Spleen (tissue), 11 donors: ENCODE data around the gene ENO2. TPM values are rescaled to one million over a fixed set of nuclear protein-coding genes. Genes with fewer than 3 reads are reported as not detected.
A peak's percentile ranks its signal among the peaks of the same experiment; 100 is the strongest.

ENCODE experiments used
- DNase-seq: peaks from one replicate; pipeline ENCODE4 v3.0.0-alpha.2; 2020
- H3K27ac ChIP-seq, 8 donors: fragments of 200-600 bp; sonication (generic) in 7 of 8; 1 replicate in 4 of 8; 2 replicates in 4 of 8; pipeline versions ENCODE4 v1.5.0 to v1.8.0; 2016 to 2021; ENCODE audit warnings: inconsistent platforms in 4 of 8, mild to moderate bottlenecking in 4 of 8, moderate library complexity in 1 of 8
- H3K27me3 ChIP-seq, 7 donors: fragments of 200-600 bp; sonication (generic) in 6 of 7; replicated peaks in 1 of 7; 1 replicate in 4 of 7; 2 replicates in 3 of 7; pipeline versions ENCODE4 v1.5.0 to v1.8.0; 2016 to 2021; ENCODE audit warnings: inconsistent platforms in 3 of 7, mild to moderate bottlenecking in 1 of 7
- H3K36me3 ChIP-seq, 6 donors: fragments of 200-600 bp; sonication (generic) in 5 of 6; 1 replicate in 4 of 6; 2 replicates in 2 of 6; pipeline versions ENCODE4 v1.5.0 to v1.8.0; 2016 to 2021; ENCODE audit warnings: inconsistent platforms in 2 of 6
- H3K4me1 ChIP-seq, 6 donors: fragments of 200-600 bp; sonication (generic) in 5 of 6; 1 replicate in 3 of 6; 2 replicates in 3 of 6; pipeline versions ENCODE4 v1.5.0 to v1.8.0; 2016 to 2021; ENCODE audit warnings: inconsistent platforms in 3 of 6
- H3K4me3 ChIP-seq, 8 donors: fragments of 200-600 bp; sonication (generic) in 7 of 8; 1 replicate in 4 of 8; 2 replicates in 4 of 8; pipeline versions ENCODE4 v1.5.0 to v1.8.0; 2016 to 2021; ENCODE audit warnings: inconsistent platforms in 4 of 8, mild to moderate bottlenecking in 4 of 8, moderate library complexity in 2 of 8
- H3K9me3 ChIP-seq, 8 donors: fragments of 200-600 bp; sonication (generic) in 7 of 8; 1 replicate in 4 of 8; 2 replicates in 4 of 8; pipeline versions ENCODE4 v1.5.0 to v1.8.0; 2016 to 2021; ENCODE audit warnings: inconsistent platforms in 4 of 8
- POLR2A ChIP-seq, 3 donors: fragments of 450-650 bp; IDR thresholded peaks; one replicate each; pipeline ENCODE4 v1.5.1; 2017; ENCODE audit warnings: antibody characterized with exemption in 3 of 3, mild to moderate bottlenecking in 1 of 3
- POLR2AphosphoS5 ChIP-seq, 3 donors: sonication (generic); formaldehyde crosslinking; IDR thresholded peaks; one replicate each; pipeline ENCODE4 v1.5.1; 2017; ENCODE audit warnings: antibody characterized with exemption in 3 of 3
- WGBS, 5 donors: extraction: QIAGEN DNeasy Blood & Tissue Kit in 3 of 5; methylation state at CpG; one replicate each; pipeline versions ENCODE4 v1.1.5 to v1.1.7; 2013 to 2018; 5-methylcytosine and 5-hydroxymethylcytosine counted together
- intact Hi-C: fragments of 100-400 bp; cut with DNase I; formaldehyde crosslinking; loops from one replicate; pipeline ENCODE4 v1.15.0; 2023; ENCODE audit warnings: low total_unique reads
- polyA plus RNA-seq, 3 donors: library from polyadenylated mRNA; stranded (reverse); fragments of 200-250 nt; gene quantifications; one replicate each; pipeline ENCODE4 v1.2.1, GENCODE V29; 2013
- total RNA-seq, 7 donors: library from RNA; depleted of rRNA in 3 of 7; stranded (reverse); fragments of >200 nt in 3 of 7; fragmentation: NEBNext Ultra II Directional in 4 of 7; extraction: Animal tissue kit (Norgen Biotek cat#: 25700) in 4 of 7; gene quantifications; one replicate each; pipeline versions ENCODE4 v1.1.0 to v1.2.1, GENCODE V29; 2016 to 2021
- TF ChIP-seq, protein P1 (sequence below), 11 experiments: fragments of 200-600 bp in 7 of 11; fragments of 450-650 bp in 4 of 11; sonication (generic) in 4 of 11; IDR thresholded peaks in 8 of 11; conservative IDR thresholded peaks in 3 of 11; 1 replicate in 7 of 11; 2 replicates in 4 of 11; pipeline versions ENCODE4 v1.4.0 to v1.8.0; 2016 to 2021; ENCODE audit warnings: antibody characterized with exemption in 11 of 11, inconsistent platforms in 4 of 11, mild to moderate bottlenecking in 1 of 11
- donor health status: healthy with polysubstance abuse.
- donor health status: DM: no; HTN: no; CAD: no; lungs with moderate emphysema.
- donor health status: DM: no; HTN: no; CAD: no.
- donor health status: Bipolar disorder and iron deficiency.
- donor health status: healthy.
- donor health status: DM: no; HTN: no; CAD: no.
- donor health status: DM: yes; HTN: yes; CAD: no.

The ENO2 gene
- total and polyA plus RNA-seq, 10 donors, result 7.6 to 41.3 (median 26.5) TPM

DNA sequence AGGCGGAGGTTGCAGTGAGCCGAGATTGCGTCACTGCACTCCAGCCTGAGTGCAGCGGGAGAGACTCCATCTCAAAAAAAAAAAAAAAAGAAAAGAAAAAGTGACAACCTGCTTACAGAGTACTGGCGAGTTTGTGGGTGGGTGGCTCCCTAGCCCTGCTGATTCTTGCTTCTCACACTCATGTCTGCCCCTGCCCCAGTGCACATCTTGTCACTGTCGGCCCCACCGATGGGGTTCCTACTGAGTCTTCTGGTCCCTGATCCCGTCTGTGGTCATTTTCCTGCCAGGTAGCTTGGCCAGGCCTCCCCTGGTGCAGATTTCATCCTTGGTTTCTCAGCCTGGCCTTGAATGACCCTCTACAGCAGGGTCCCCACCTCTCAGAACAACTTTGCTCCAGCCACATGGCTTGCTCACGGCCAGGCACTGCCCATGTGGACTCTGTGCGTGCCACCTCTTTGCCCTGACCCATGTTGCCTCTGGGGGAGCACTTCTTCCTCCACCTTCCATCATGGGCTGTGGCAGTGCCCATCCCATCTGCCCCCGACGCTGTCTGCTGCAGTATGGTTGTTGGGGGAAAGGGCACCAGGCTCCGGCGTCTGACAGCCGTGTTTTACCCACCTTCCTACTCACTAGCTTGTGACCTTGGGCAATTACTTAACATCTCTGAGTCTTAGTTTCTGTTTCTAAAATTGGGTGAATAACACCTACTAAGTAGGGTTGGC lies 34.7 kb downstream of the ENO2 start:
- intact Hi-C loops, result loop anchor here (10.0 kb wide), 1 partner anchor 166 kb away; no protein-coding TSS in a partner anchor
- peaks cover 0 to 30% (median 0%) of the 10 kb centered on the region in 6 donors for H3K36me3 ChIP-seq
- peaks cover 47 to 92% (median 83%) of the 10 kb centered on the region in 6 donors for H3K4me1 ChIP-seq
- H3K27ac ChIP-seq, result peak overlapping the region; percentile 4 to 99 (median 93)
- H3K27me3 ChIP-seq, result no peaks in the 10 kb centered on the region
- peak; percentile 79 for DNase-seq
- TF ChIP-seq, protein P1, sequence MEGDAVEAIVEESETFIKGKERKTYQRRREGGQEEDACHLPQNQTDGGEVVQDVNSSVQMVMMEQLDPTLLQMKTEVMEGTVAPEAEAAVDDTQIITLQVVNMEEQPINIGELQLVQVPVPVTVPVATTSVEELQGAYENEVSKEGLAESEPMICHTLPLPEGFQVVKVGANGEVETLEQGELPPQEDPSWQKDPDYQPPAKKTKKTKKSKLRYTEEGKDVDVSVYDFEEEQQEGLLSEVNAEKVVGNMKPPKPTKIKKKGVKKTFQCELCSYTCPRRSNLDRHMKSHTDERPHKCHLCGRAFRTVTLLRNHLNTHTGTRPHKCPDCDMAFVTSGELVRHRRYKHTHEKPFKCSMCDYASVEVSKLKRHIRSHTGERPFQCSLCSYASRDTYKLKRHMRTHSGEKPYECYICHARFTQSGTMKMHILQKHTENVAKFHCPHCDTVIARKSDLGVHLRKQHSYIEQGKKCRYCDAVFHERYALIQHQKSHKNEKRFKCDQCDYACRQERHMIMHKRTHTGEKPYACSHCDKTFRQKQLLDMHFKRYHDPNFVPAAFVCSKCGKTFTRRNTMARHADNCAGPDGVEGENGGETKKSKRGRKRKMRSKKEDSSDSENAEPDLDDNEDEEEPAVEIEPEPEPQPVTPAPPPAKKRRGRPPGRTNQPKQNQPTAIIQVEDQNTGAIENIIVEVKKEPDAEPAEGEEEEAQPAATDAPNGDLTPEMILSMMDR (IDR thresholded peaks at IDR 0.05 in 8 of 11, conservative IDR thresholded peaks at IDR 0.05 in 3 of 11), result peak in 6 of 11 experiments; percentile 13 to 44 (median 22)
- TF ChIP-seq POLR2A (IDR thresholded peaks at IDR 0.05) (no peak), POLR2AphosphoS5 (IDR thresholded peaks at IDR 0.05) (peak; percentile 55 to 65 (median 60))
- peak overlapping the region in 2 of 8 donors; percentile 10 to 44 for H3K4me3 ChIP-seq
- no peaks in the 10 kb centered on the region for H3K9me3 ChIP-seq
- 49 to 60% (median 56%) methylated on average over 15 of the region's 15 CpGs for WGBS, 5 donors

DNA sequence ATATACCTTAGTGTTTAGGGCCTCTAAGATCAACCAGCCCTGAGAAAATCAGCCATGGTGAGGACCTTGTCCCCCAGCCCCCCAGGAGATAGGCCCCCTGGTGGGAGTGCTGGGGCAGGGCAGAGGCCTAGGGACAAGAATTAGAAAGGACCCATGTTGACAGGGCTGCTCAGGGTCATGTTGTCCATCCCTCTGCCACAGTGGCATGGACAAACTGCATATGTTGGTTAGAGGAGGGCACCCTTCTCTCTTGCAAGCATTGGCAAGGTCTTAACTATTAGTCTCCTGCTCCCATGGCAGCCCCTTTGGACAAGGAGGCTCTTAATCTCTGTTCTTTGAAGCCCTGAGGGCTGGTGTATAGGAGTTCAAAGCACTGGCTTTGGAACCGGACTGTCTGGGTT lies 36.0 kb downstream of the ENO2 start:
- Histone ChIP-seq H3K27ac (peak overlapping the region; percentile 87 to 99 (median 96)), H3K4me3 (peak overlapping the region in 5 of 8 donors; percentile 70 to 98 (median 89))
- DNase-seq, result peak; percentile 70

DNA sequence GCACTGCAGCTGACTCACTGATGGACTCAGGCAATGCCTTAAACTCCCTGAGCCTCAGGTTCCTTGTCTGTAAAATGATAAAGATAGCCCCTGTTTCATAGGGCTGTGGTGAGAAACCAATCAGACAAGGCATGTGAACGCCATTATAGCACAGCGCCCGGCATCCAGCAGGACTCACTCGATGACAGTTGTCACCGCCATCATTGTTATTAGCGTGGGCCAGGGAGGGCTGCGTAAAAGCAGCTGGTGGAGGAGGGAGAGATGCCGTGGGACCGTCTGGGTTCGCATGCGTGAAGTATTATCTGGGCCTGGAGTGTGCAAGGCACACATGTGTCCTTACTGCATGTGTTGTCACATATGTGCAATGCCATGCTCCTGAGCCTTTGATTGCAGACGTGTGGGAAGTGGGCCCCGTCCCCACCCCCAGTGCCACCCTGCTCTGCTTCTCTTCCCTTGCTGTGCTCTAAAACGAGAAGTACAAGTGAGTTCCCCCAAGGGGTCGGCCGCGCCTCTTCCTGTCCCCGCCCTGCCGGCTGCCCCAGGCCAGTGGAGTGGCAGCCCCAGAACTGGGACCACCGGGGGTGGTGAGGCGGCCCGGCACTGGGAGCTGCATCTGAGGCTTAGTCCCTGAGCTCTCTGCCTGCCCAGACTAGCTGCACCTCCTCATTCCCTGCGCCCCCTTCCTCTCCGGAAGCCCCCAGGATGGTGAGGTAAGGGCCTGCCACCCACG lies 36.6 kb downstream of the ENO2 start, which contains the start of gene PTPN6:
Gene PTPN6 (plus strand): TSS at position 546 of the 730 bp plus-strand sequence. CDS start 157 bp downstream, at position 703.
- H3K27ac ChIP-seq, result peak within 1 kb of the TSS; percentile 87 to 99 (median 96)
- no peaks in the 10 kb centered on the region for H3K27me3 ChIP-seq
- no peaks in the 10 kb centered on the region for H3K9me3 ChIP-seq
- H3K4me1 ChIP-seq, result peaks cover 51 to 92% (median 84%) of the 10 kb centered on the region in 6 donors
- intact Hi-C loops, result no loop called here
- peak; percentile 99 for DNase-seq
- 11 to 45% (median 22%) methylated on average over 22 to 25 of the region's 25 CpGs for WGBS, 5 donors
- peak; percentile 94 to 98 (median 97) for TF ChIP-seq POLR2AphosphoS5 (IDR thresholded peaks at IDR 0.05)
- TF ChIP-seq POLR2A (IDR thresholded peaks at IDR 0.05), result peak in 2 of 3 donors; percentile 55 to 77
- TF ChIP-seq, protein P1 (IDR thresholded peaks at IDR 0.05 in 8 of 11, conservative IDR thresholded peaks at IDR 0.05 in 3 of 11), result peak in 3 of 11 experiments; percentile 8 to 19 (median 14)
- peak within 1 kb of the TSS; percentile 64 to 98 (median 89) for H3K4me3 ChIP-seq
- peaks cover 0 to 43% (median 14%) of the 10 kb centered on the region in 6 donors for H3K36me3 ChIP-seq

More for the DNA sequence above, 36.0 kb downstream of the ENO2 start:
- no peaks in the 10 kb centered on the region for H3K27me3 ChIP-seq
- WGBS, 5 donors, result 14 to 49% (median 45%) methylated on average over 1 of the region's 1 CpG; no CpG with 5 or more reads in 1 of the 5 donors
- no peak for TF ChIP-seq POLR2A (IDR thresholded peaks at IDR 0.05)
- TF ChIP-seq, protein P1 (IDR thresholded peaks at IDR 0.05 in 8 of 11, conservative IDR thresholded peaks at IDR 0.05 in 3 of 11), result peak in 4 of 11 experiments; percentile 15 to 54 (median 32)
- no peak for TF ChIP-seq POLR2AphosphoS5 (IDR thresholded peaks at IDR 0.05)
- no peaks in the 10 kb centered on the region for H3K9me3 ChIP-seq
- peaks cover 52 to 92% (median 84%) of the 10 kb centered on the region in 6 donors for H3K4me1 ChIP-seq
- H3K36me3 ChIP-seq, result peaks cover 0 to 43% (median 9%) of the 10 kb centered on the region in 6 donors
- intact Hi-C loops, result no loop called here
